HG03280 (cell line): Measurements from ENCODE around the gene TRANK1.
"Not testable (repeated sequence)": the region's sequence is repeated elsewhere in the genome, so short reads cannot be mapped to it uniquely, and the experiment has no call there.

Source experiments
- ATAC-seq: cut with Tn5 transposase; IDR thresholded peaks from one replicate; pipeline ENCODE4 v1.9.1; 2021; ENCODE audit warnings: mild to moderate bottlenecking, moderate library complexity; ENCODE audit not compliant: unreplicated experiment

The TRANK1 gene

DNA sequence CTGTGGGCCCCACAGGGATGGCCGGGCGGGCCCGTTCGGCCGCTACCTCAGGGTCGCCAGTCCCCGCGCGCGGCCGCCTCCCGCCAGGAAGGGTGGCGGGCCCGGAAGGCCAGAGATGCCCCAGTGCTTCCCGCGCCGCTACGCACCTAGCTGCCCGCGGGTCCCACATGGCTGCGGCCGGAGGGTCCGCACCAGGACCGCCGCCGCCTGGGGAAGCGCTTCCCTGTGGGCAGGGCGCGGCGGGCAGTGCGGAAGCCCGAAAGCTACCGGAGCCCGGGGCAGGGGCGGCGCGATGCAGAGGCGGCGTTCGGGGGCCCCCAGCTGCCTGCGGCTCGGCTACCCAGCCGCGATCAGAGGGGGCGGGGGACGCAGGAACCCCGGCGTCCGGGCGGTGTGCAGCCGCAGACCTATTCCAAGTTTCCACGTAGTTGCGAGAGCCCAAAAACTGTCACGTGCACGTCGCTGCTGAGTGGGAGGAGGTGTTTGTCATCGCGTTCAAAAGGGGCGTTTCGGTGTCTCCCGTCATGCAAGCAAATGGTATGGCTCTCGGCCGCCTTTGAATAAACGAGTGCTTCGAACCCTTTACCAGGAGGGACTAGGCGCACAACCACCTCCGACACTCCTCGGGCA lies at the start of gene TRANK1:
Gene TRANK1, minus strand, starts transcription at position 414 of the 630 bp plus-strand sequence. Its CDS starts 245 bp downstream, at position 169.
- peak; percentile 52 for ATAC-seq

DNA sequence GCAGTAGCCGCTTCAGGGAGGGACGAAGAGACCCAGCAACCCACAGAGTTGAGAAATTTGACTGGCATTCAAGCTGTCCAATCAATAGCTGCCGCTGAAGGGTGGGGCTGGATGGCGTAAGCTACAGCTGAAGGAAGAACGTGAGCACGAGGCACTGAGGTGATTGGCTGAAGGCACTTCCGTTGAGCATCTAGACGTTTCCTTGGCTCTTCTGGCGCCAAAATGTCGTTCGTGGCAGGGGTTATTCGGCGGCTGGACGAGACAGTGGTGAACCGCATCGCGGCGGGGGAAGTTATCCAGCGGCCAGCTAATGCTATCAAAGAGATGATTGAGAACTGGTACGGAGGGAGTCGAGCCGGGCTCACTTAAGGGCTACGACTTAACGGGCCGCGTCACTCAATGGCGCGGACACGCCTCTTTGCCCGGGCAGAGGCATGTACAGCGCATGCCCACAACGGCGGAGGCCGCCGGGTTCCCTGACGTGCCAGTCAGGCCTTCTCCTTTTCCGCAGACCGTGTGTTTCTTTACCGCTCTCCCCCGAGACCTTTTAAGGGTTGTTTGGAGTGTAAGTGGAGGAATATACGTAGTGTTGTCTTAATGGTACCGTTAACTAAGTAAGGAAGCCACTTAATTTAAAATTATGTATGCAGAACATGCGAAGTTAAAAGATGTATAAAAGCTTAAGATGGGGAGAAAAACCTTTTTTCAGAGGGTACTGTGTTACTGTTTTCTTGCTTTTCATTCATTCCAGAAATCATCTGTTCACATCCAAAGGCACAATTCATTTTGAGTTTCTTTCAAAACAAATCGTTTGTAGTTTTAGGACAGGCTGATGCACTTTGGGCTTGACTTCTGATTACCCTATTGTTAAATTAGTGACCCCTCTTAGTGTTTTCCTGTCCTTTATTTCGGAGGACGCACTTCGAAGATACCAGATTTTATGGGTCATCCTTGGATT lies 48.8 kb upstream of the TRANK1 start, which contains the start of gene MLH1:
Gene MLH1, plus strand, starts transcription at position 193 of the 958 bp plus-strand sequence. Its CDS starts 30 bp downstream, at position 223.
- ATAC-seq = peak; percentile 88

DNA sequence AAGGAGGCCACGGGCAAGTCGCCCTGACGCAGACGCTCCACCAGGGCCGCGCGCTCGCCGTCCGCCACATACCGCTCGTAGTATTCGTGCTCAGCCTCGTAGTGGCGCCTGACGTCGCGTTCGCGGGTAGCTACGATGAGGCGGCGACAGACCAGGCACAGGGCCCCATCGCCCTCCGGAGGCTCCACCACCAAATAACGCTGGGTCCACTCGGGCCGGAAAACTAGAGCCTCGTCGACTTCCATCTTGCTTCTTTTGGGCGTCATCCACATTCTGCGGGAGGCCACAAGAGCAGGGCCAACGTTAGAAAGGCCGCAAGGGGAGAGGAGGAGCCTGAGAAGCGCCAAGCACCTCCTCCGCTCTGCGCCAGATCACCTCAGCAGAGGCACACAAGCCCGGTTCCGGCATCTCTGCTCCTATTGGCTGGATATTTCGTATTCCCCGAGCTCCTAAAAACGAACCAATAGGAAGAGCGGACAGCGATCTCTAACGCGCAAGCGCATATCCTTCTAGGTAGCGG lies 48.0 kb upstream of the TRANK1 start, which contains the start of gene EPM2AIP1:
Gene EPM2AIP1, minus strand, starts transcription at position 326 of the 520 bp plus-strand sequence. Its CDS starts 54 bp downstream, at position 272.
- peak; percentile 84 for ATAC-seq

DNA sequence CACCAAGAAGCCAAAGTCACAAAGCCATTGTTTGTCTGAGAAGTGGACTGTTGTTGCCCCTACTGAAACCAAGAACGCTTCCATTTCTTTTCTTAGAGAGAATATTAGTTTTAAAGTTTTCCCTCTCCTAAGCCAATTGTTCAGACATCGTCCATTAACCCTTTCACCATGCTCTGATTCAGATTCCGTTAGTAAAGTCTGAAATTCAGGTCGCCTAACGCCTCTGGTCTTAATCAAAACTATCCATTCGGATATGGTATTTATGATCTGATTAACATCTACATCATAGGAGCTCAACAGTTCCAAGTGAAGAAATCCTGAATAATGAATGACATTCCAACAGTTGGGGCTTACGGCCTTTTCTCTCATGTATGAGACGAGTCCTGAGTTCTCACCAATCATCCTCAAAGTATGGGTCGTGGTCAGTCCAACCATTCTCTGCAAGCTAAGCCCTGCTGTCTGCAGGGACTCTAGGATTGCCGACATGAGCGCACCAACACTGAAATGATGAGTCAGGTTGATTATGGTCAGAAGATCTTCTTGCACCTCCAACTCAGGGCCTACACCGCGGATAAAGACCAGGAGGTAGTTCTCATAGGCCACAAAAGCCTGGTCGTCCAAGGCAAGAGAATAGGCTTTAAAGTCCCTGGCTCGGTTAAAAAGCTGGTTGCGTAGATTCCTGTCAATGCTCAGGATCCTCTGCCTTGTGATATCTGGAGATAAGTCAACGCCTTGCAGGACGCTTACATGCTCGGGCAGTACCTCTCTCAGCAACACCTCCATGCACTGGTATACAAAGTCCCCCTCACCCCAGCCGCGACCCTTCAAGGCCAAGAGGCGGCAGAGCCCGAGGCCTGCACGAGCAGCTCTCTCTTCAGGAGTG lies 47.3 kb upstream of the TRANK1 start:
- ATAC-seq = no peak

GRCh38 chr3:36991147-36991546 lies 46.3 kb upstream of the TRANK1 start:
- no peak for ATAC-seq

GRCh38 chr3:36989568-36989967 lies 44.7 kb upstream of the TRANK1 start:
- no peak for ATAC-seq

- ATAC-seq = no peak
Measured at GRCh38 chr3:36989005-36989404, 44.2 kb upstream of the TRANK1 start.

GRCh38 chr3:36988356-36988755 lies 43.5 kb upstream of the TRANK1 start:
- ATAC-seq = no peak

GRCh38 chr3:36981006-36981405 lies 36.2 kb upstream of the TRANK1 start:
- ATAC-seq = no peak

- ATAC-seq = no peak
Measured at GRCh38 chr3:36973139-36973538, 28.3 kb upstream of the TRANK1 start.

- no peak for ATAC-seq
Measured at GRCh38 chr3:36972163-36972562, 27.3 kb upstream of the TRANK1 start.

DNA sequence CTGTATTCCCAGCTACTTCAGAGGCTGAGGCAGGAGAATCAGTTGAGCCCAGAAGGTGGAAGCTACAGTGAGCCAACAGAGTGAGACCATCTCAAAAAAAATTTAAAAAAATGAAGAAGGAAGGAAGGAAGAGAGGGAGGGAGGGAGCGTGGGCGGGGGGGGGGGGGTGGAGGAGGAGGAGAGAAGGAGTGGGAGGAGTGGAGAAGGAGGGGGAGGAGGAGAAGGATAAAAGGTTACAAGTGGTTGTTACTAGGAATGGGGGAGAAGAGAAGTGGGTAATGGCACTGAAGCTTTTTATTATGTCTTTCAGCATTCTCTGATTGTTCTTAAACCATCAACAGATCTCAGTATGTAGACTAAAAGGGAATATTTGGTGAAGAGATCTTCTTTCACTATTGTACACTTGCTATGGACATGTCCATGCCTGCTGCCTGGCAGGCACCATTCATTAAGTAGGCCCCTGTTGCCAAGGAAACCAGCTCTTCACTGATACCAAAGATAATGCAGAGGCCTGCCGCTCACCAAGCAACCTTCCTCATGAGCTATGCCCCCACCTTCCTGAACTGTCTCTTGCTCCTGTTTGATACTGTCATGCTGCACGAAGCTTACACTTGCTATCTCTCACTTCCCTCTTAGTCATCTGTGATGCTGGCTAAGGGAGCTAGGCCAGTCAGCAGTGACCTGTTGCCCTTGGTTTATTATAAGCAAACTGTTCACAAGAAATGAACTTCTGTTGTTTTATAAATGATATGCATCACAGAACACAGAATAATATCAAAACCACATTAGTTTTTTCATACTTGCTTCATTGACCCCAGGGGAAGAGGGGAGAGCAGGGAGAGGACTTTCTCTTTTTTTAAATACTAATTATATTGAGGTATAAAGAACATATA lies 24.9 kb upstream of the TRANK1 start:
- ATAC-seq = peak; percentile 99

GRCh38 chr3:36969085-36969484 lies 24.2 kb upstream of the TRANK1 start:
- no peak for ATAC-seq

- no peak for ATAC-seq
Measured at GRCh38 chr3:36965440-36965839, 20.6 kb upstream of the TRANK1 start.

GRCh38 chr3:36964817-36965216 lies 20.0 kb upstream of the TRANK1 start:
- ATAC-seq = no peak

GRCh38 chr3:36964331-36964730 lies 19.5 kb upstream of the TRANK1 start:
- no peak for ATAC-seq

DNA sequence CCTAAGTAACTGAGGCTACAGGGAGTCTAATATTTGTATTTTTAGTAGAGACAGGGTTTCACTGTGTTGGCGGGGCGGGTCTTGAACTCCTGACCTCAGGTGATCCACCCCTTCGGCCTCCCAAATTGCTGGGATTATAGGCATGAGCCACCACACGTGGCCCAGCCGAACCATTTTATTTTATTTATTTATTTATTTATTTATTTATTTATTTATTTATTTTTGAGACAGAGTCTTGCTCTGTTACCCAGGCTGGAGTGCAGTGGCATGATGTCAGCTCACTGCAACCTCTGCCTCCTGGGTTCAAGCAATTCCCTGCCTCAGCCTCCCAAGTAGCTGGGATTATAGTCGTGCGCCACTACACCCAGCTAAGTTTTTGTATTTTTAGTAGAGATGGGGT lies 18.2 kb upstream of the TRANK1 start:
- not testable (repeated sequence) for ATAC-seq

DNA sequence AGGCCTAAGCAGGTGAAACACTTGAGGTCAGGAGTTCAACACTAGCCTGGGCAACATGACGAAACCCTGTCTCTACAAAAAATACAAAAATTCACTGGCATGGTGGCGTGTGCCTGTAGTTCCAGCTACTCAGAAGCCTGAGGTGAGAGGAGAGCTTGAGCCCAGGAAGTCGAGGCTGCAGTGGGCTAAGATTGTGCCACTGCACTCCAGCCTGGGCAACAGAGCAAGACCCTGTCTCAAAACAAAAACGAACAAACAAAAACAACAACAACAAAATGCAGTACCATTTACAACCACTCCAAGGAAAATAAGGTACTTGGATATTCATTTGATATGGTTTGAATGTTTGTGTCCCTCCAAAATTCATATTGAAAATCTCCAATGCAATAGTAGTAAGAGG lies 15.6 kb upstream of the TRANK1 start:
- ATAC-seq = no peak

DNA sequence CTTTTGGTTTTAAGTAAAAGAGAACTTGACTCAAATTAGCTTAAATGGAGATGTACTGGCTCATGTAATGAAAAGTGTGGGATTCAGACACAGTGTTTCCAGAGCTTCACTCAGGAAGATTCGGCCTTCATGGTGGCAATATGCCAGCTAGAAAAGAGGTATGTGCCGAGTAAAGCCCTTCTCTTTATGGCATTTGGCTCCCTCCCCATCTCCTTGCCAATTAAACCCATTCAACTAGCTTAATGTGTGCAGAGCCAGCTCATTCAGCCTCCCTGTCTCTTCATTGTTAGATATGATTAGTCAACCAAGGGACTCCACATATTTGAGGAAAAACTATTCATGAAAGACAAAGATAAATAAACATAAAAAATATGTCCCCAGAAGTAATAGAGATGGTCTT lies 15.0 kb upstream of the TRANK1 start:
- no peak for ATAC-seq
